Activated CD8-positive, alpha-beta memory T cell treated with anti-CD3 and anti-CD28 coated beads, Interleukin-2, amount 50 U/mL, for 1 hour (primary cell): ENCODE data around the gene TRPV5.
"Not testable (repeated sequence)": the region's sequence is repeated elsewhere in the genome, so short reads cannot be mapped to it uniquely, and the experiment has no call there.

ENCODE experiments used
- DNase-seq: peaks from one replicate; pipeline ENCODE4 v3.0.0-alpha.2; 2020; ENCODE audit errors: extremely low read depth

TRPV5 gene

GRCh38 chr7:142933624-142934023, at the start of gene TRPV5:
TSS of gene TRPV5 (minus strand) at chr7:142933746. CDS start at chr7:142933459, 287 bp downstream.
- no peak for DNase-seq

GRCh38 chr7:142978402-142978801, 44.9 kb upstream of the TRPV5 start:
- DNase-seq: not testable (repeated sequence)

GRCh38 chr7:142974626-142975025, 41.1 kb upstream of the TRPV5 start:
- DNase-seq: no peak

GRCh38 chr7:142969183-142969582, 35.6 kb upstream of the TRPV5 start:
- no peak for DNase-seq

GRCh38 chr7:142968229-142968628, 34.7 kb upstream of the TRPV5 start:
- no peak for DNase-seq

- DNase-seq: no peak
These were observed 31.1 kb upstream of the TRPV5 start for GRCh38 chr7:142964502-142965246.

- DNase-seq: no peak
These were observed 30.4 kb upstream of the TRPV5 start for GRCh38 chr7:142963993-142964392.

GRCh38 chr7:142962991-142963390, 29.4 kb upstream of the TRPV5 start:
- no peak for DNase-seq

- no peak for DNase-seq
These were observed 28.7 kb upstream of the TRPV5 start, which contains the start of gene KEL for GRCh38 chr7:142961973-142962926. TSS of gene KEL (minus strand) at chr7:142962363. CDS start at chr7:142962206, 157 bp downstream.

- no peak for DNase-seq
These were observed 28.0 kb upstream of the TRPV5 start for GRCh38 chr7:142961595-142961972.

GRCh38 chr7:142960955-142961512, 27.5 kb upstream of the TRPV5 start:
- DNase-seq: no peak

- DNase-seq: no peak
These were observed 25.7 kb upstream of the TRPV5 start for GRCh38 chr7:142959202-142959601.

- DNase-seq: no peak
These were observed 24.2 kb upstream of the TRPV5 start for GRCh38 chr7:142957723-142958122.

GRCh38 chr7:142956951-142957623, 23.5 kb upstream of the TRPV5 start:
- no peak for DNase-seq

GRCh38 chr7:142954680-142955268, 21.2 kb upstream of the TRPV5 start:
- no peak for DNase-seq

- no peak for DNase-seq
These were observed 16.7 kb upstream of the TRPV5 start for GRCh38 chr7:142950235-142950634.

GRCh38 chr7:142948603-142949002, 15.1 kb upstream of the TRPV5 start:
- DNase-seq: no peak

- DNase-seq: no peak
These were observed 11.5 kb upstream of the TRPV5 start for GRCh38 chr7:142945001-142945400.

GRCh38 chr7:142943706-142944268, 10.2 kb upstream of the TRPV5 start:
- DNase-seq: no peak

- no peak for DNase-seq
These were observed 9.2 kb upstream of the TRPV5 start for GRCh38 chr7:142942746-142943145.

- no peak for DNase-seq
These were observed 8.0 kb upstream of the TRPV5 start for GRCh38 chr7:142941541-142941940.
